GM18505 (cell line): ENCODE data around the gene MND1.
"Not testable (repeated sequence)": the region's sequence is repeated elsewhere in the genome, so short reads cannot be mapped to it uniquely, and the experiment has no call there.

Experiments used
- ATAC-seq: cut with Tn5 transposase; IDR thresholded peaks from one replicate; pipeline ENCODE4 v1.9.1; 2021; ENCODE audit not compliant: unreplicated experiment
- POLR2A ChIP-seq: IDR thresholded peaks from 4 replicates; pipeline ENCODE4 v1.6.1; 2011; ENCODE audit warnings: borderline replicate concordance; ENCODE audit not compliant: insufficient read depth, insufficient read length; ENCODE audit errors: extremely low read depth

MND1 gene

DNA sequence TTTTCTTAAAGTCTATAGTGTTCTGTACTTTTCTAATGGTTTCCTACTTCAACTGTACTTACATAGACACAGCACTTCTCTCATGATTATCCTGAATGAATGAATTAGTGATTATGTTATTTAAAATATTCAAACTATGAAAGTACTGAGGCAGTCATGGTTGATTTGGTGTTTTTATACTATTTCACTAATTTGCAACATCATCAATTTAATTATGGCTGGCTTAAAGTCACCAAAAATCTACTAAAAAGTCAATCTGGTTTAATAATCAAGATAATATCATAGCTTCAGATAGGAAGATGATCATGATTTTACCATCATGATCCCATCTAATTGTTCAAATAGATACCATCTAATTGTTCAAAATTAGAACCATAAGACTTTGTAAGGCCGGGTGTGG lies 104.8 kb downstream of the MND1 start:
- TF ChIP-seq POLR2A: no peak
- no peak for ATAC-seq

DNA sequence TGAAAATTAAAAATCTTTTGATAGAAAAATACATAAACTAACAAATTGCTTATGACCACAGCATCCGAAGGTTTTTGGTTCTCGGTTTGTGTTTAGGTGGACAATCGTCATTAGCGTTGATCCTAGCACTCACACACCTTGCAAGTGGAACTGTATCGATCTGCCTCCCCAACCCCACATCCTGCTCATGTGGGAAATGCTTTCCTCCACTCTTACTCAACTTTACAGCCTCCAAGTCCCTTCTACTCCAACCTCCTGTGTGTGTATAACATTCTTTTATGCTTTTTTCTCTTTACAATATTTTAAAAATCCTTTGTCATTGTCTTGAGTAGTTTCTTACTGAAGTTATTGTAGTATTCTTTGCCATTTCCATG lies 106.0 kb downstream of the MND1 start:
- no peak for ATAC-seq
- TF ChIP-seq POLR2A: no peak

DNA sequence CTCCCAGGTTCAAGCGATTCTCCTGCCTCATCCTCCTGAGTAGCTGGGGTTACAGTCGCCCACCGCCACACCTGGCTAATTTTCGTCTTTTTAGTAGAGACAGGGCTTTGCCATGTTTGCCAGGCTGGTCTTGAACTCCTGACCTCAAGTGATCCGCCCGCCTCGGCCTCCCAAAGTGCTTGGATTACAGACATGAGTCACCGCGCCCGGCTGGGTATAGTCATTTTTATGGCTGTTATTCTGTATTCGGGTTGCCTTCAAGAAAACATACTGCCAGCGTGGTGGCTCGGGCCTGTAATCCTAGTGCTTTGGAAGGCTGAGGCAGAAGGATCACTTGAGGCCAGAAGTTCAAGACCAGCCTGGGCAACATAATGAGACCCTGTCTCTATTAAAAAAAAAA lies 106.7 kb downstream of the MND1 start:
- not testable (repeated sequence) for ATAC-seq

DNA sequence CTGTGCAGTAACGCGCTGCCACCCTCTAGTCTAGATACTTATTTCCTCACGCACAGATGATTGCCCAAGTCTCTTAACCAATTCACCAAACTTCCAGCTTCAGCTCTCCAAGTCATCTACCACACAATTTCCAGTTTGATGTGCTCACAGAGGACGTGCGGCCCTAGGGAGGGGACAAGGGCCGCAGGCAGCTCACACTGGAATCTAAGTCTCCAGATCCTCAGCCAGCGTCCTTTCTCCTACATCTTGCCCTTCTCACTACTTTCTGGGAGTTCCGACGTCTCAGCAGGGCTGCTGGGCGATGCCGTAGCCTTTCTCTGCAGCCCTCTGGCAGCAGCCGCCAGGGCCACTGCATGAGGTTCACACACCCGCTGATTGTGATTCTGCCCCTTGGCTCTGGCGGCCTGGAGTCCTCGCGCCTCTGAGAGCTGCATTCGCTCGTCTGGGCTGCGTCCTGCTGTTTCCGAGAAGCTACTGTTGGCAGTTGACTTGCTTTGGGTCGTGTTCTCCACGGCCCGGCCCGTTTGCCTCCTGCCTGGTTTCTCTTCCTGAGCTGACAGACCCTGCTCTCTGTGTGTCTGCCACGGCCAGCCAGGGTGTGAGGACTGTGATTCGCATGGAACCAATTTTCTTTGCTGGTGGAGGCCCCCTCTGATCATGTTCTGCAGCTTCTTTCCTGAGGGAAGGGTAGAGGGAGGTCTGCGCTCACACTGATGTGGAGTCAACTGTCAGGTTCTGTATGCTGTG lies 107.6 kb downstream of the MND1 start:
- no peak for ATAC-seq
- TF ChIP-seq POLR2A: no peak

DNA sequence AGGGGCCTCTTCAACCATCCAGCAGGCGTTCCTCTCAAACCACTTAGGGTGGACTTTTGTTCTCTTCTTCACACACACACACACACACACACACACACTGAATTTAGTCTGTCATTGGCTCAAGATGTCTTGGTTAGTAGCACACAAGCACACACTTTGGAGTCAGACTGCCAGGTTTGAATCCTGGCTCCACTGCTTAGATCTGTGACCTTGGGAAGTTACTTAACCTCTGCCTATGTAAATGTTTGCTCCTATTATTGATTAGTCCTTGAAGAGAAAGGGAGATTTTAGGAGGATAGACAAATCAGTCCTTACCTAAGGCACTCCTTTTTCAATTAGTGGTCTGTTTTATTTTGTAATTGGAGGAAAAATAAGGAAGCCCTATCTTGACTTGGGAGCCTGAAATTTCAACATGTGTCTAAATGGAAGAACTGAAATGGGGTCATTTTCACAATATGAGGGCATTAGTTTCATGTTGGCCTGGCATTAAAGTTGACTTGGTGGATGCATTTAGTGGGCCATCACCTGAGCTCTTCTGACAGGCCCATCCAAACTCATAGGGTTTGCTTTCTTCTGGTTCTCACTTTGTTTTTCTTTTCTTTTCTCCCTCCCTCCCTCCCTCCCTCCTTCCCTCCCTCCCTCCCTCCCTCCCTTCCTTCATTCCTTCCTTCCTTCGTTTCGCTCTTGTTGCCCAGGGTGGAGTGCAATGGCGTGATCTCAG lies 108.3 kb downstream of the MND1 start:
- no peak for ATAC-seq
- TF ChIP-seq POLR2A: no peak

DNA sequence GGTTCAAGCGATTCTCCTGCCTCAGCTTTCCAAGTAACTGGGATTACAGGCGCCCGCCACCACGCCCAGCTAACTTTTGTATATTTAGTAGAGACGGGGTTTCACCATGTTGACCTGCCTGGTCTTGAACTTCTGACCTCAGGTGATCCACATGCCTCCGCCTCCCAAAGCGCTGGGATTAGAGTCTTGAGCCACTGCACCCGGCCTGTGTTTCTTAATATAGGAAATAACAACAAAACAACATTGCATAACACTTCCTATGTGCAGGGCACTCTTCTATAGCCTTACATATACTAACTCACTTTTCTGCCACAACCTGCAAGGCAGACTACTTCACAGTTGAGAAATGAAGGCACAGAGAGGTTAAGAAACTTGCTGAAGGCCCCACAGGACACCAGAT lies 108.9 kb downstream of the MND1 start:
- TF ChIP-seq POLR2A: no peak
- ATAC-seq: no peak

DNA sequence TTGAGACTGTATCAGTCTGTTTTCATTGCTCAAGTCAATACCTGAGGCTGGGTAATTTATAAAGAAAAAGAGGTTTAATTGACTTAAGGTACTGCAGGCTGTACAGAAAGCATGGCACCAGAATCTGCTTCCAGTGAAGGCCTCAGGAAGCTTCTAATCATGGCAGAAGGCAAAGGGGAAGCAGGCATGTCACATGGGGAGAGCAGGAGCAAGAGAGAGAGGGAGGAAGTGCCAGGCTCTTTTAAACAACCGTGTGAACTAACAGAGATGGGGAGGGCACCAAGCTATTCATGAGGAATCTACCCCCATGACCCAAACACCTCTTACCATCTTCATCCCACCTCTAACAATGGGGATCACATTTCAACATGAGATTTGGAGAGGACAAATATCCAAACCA lies 114.5 kb downstream of the MND1 start:
- ATAC-seq: no peak
- no peak for TF ChIP-seq POLR2A

DNA sequence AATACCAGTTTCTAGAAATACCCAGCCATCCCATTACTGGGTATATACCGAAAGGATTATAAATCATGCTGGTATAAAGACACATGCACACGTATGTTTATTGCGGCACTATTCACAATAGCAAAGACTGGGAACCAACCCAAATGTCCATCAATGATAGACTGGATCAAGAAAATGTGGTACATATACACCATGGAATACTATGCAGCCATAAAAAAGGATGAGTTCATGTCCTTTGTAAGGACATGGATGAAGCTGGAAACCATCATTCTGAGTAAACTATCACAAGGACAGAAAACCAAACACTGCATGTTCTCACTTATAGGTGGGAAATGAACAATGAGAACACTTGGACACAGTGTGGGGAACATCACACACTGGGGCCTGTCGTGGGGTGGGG lies 117.1 kb downstream of the MND1 start:
- not testable (repeated sequence) for ATAC-seq

DNA sequence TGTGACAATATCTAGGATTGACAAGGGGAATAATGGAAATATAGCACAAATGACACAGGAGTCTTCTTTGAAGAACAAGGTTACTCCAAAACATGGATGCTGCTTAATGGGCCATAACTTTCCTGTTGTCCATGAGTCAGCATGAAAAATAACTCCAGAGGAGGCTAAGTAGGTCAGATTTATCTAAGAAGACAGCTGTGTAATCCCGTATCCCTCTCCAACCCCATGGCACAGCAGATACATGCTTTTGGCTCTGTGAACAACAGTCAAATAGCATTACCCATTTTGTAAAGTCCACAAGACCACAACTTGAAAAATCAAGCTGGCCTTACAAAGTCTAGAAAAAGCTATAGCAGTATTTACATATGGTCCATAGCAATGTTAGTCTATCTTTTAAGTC lies 119.6 kb downstream of the MND1 start:
- ATAC-seq: no peak
- no peak for TF ChIP-seq POLR2A
